IMR-90 (cell line): ENCODE data around the gene KRT6C. TPM values are rescaled to one million over a fixed set of nuclear protein-coding genes. Genes with fewer than 3 reads are reported as not detected.
"Not testable (repeated sequence)": the region's sequence is repeated elsewhere in the genome, so short reads cannot be mapped to it uniquely, and the experiment has no call there.

ENCODE experiments used
- ATAC-seq: fragments of 200-7000 bp; cut with Tn5 transposase; 2 replicates; pipeline ENCODE4 v1.9.1; 2020; ENCODE audit warnings: low read depth, mild to moderate bottlenecking, moderate library complexity
- BruUV-seq: library from RNA; stranded (reverse); fragments of 400-500 nt; replicated peaks from 2 replicates; lab custom pipeline; 2021; lab: Mats Ljungman, UMichigan
- CTCF ChIA-PET: fragments of 300-600 bp; formaldehyde crosslinking; extraction: SDS; loops from one replicate; lab custom pipeline; 2021; ENCODE audit warnings: antibody characterized with exemption; lab: Yijun Ruan, JAX
- POLR2A ChIA-PET: fragments of 300-600 bp; sonication (Branson Sonifier 250); formaldehyde crosslinking; loops from one replicate; lab custom pipeline; 2022; ENCODE audit warnings: antibody characterized with exemption; ENCODE audit not compliant: unreplicated experiment; lab: Charles Lee
- DNase-seq: peaks from one replicate; pipeline ENCODE4 v3.0.0; 2013
- H2AFZ ChIP-seq: replicated peaks from 2 replicates; pipeline ENCODE3; 2013; ENCODE audit warnings: low read length, mild to moderate bottlenecking; ENCODE audit not compliant: poor library complexity
- H2AK5ac ChIP-seq: 2 replicates; pipeline ENCODE4 v1.6.1; 2013; ENCODE audit warnings: low read depth, low read length, inconsistent platforms
- H2AK9ac ChIP-seq: replicated peaks from 2 replicates; pipeline ENCODE3; 2013; ENCODE audit warnings: mild to moderate bottlenecking, low read depth, low read length, moderate library complexity; ENCODE audit not compliant: poor library complexity
- H2BK120ac ChIP-seq: 2 replicates; pipeline ENCODE4 v1.6.1; 2013; ENCODE audit warnings: low read depth, low read length, inconsistent platforms
- H2BK15ac ChIP-seq: 3 replicates; pipeline ENCODE4 v1.6.1; 2013; ENCODE audit warnings: low read depth, low read length, inconsistent platforms
- H2BK20ac ChIP-seq: 2 replicates; pipeline ENCODE4 v1.6.1; 2013; ENCODE audit warnings: low read depth, mild to moderate bottlenecking, inconsistent platforms, low read length, moderate library complexity
- H2BK5ac ChIP-seq: 2 replicates; pipeline ENCODE4 v1.6.1; 2013; ENCODE audit warnings: mild to moderate bottlenecking, low read depth, low read length, inconsistent platforms; ENCODE audit not compliant: poor library complexity, severe bottlenecking
- H3K14ac ChIP-seq: replicated peaks from 2 replicates; pipeline ENCODE4 v1.6.1; 2013; ENCODE audit warnings: low read depth, low read length, inconsistent platforms
- H3K18ac ChIP-seq: 2 replicates; pipeline ENCODE4 v1.6.1; 2013; ENCODE audit warnings: low read depth, low read length, control low read depth
- H3K23ac ChIP-seq: 2 replicates; pipeline ENCODE4 v1.6.1; 2013; ENCODE audit warnings: low read depth, low read length, inconsistent platforms
- H3K27ac ChIP-seq: 2 replicates; pipeline ENCODE4 v1.5.1; 2013; ENCODE audit warnings: mild to moderate bottlenecking, control low read depth, low read length; ENCODE audit not compliant: insufficient read depth
- H3K27me3 ChIP-seq: 2 replicates; pipeline ENCODE4 v1.6.1; 2013; ENCODE audit warnings: low read length; ENCODE audit not compliant: control insufficient read depth, insufficient read depth
- H3K36me3 ChIP-seq: 2 replicates; pipeline ENCODE4 v1.6.1; 2013; ENCODE audit warnings: low read length, mixed read lengths; ENCODE audit not compliant: control insufficient read depth, insufficient read depth
- H3K4ac ChIP-seq: 2 replicates; pipeline ENCODE4 v1.6.1; 2013; ENCODE audit warnings: low read depth, low read length, inconsistent platforms
- H3K4me1 ChIP-seq: 2 replicates; pipeline ENCODE4 v1.6.1; 2013; ENCODE audit warnings: low read length, mixed read lengths; ENCODE audit not compliant: control insufficient read depth, insufficient read depth
- H3K4me2 ChIP-seq: 2 replicates; pipeline ENCODE4 v1.6.1; 2013; ENCODE audit warnings: low read depth, mild to moderate bottlenecking, control low read depth, low read length, moderate library complexity
- H3K4me3 ChIP-seq: 2 replicates; pipeline ENCODE4 v1.5.1; 2013; ENCODE audit warnings: low read depth, mild to moderate bottlenecking, control low read depth, low read length, moderate library complexity; ENCODE audit not compliant: insufficient read depth
- H3K56ac ChIP-seq: 2 replicates; pipeline ENCODE4 v1.6.1; 2013; ENCODE audit warnings: low read length, inconsistent platforms; ENCODE audit not compliant: insufficient read depth; ENCODE audit errors: extremely low read depth
- H3K79me1 ChIP-seq, 2 experiments: 2 replicates each; pipeline ENCODE4 v1.6.1; 2013; ENCODE audit warnings: low read length in 2 of 2, inconsistent platforms in 1 of 2, low read depth in 1 of 2
- H3K9ac ChIP-seq: 2 replicates; pipeline ENCODE4 v1.6.1; 2013; ENCODE audit warnings: low read depth, low read length, control low read depth
- H3K9me1 ChIP-seq: 2 replicates; pipeline ENCODE4 v1.6.1; 2013; ENCODE audit warnings: low read length, inconsistent platforms; ENCODE audit not compliant: insufficient read depth
- H3K9me3 ChIP-seq: 2 replicates; pipeline ENCODE4 v1.6.1; 2013; ENCODE audit warnings: low read length; ENCODE audit not compliant: control insufficient read depth, insufficient read depth
- H4K20me1 ChIP-seq: 2 replicates; pipeline ENCODE4 v1.6.1; 2013; ENCODE audit warnings: low read length, inconsistent platforms; ENCODE audit not compliant: insufficient read depth
- H4K5ac ChIP-seq: 2 replicates; pipeline ENCODE4 v1.6.1; 2013; ENCODE audit warnings: mild to moderate bottlenecking, low read depth, low read length, control low read depth
- H4K8ac ChIP-seq, 2 experiments: 2 replicates each; pipeline ENCODE4 v1.6.1; 2013; ENCODE audit warnings: low read depth in 2 of 2, low read length in 2 of 2, control low read depth in 1 of 2, inconsistent platforms in 1 of 2
- H4K91ac ChIP-seq: 2 replicates; pipeline ENCODE4 v1.6.1; 2013; ENCODE audit warnings: low read depth, low read length, inconsistent platforms; ENCODE audit not compliant: insufficient read depth
- FOS ChIP-seq: fragments of 150-350 bp; IDR thresholded peaks from 2 replicates; pipeline ENCODE4 v1.6.1; 2016; ENCODE audit warnings: low read depth, low read length
- MAFK ChIP-seq: IDR thresholded peaks from 2 replicates; pipeline ENCODE4 v1.6.1; 2012; ENCODE audit warnings: low read depth, low read length, improper control_type of control experiment
- NFE2L2 ChIP-seq: fragments of 150-350 bp; IDR thresholded peaks from 2 replicates; pipeline ENCODE4 v1.6.1; 2016; ENCODE audit warnings: low read depth, mild to moderate bottlenecking, low read length
- RFX5 ChIP-seq: IDR thresholded peaks from 2 replicates; pipeline ENCODE4 v1.8.0; 2012; ENCODE audit warnings: low read depth, mild to moderate bottlenecking, low read length, moderate library complexity
- WGBS, 2 experiments: methylation state at CpG; one replicate each; pipeline versions ENCODE4 v1.1.5 to v1.1.7; 2013; ENCODE audit warnings: missing lambda C conversion rate in 2 of 2; ENCODE audit not compliant: insufficient read length in 1 of 2; ENCODE audit errors: extremely low coverage in 2 of 2; 5-methylcytosine and 5-hydroxymethylcytosine counted together
- dilution Hi-C: fragments of 300-500 bp; cut with HindIII; formaldehyde crosslinking; loops from one replicate; pipeline ENCODE4 v1.14.3; 2018; ENCODE audit warnings: low sequenced_read_pairs; ENCODE audit not compliant: unreplicated experiment
- in situ Hi-C: fragments of 300-500 bp; cut with MboI; formaldehyde crosslinking; loops from 3 replicates; pipeline ENCODE4 v1.14.3; 2019; ENCODE audit warnings: low sequenced_read_pairs, inconsistent platforms, mixed read lengths
- intact Hi-C: fragments of 100-400 bp; cut with micrococcal nuclease; formaldehyde crosslinking; loops from 2 replicates; pipeline ENCODE4 v1.10.0; 2022
- polyA plus RNA-seq, 3 experiments: library from polyadenylated mRNA; depleted of rRNA; stranded (reverse); fragments of >200 nt; gene quantifications; 2 replicates each; pipeline ENCODE4 v1.2.3, GENCODE V29; 2012; ENCODE audit warnings: low replicate concordance in 1 of 3
- total RNA-seq: library from RNA; depleted of rRNA; stranded (reverse); fragments of >200 nt; gene quantifications from 2 replicates; pipeline ENCODE4 v1.2.3, GENCODE V29; 2012

KRT6C gene
- total and polyA plus RNA-seq, 2 of the 4 experiments (the other 2 are of a cell fraction) = not detected

DNA sequence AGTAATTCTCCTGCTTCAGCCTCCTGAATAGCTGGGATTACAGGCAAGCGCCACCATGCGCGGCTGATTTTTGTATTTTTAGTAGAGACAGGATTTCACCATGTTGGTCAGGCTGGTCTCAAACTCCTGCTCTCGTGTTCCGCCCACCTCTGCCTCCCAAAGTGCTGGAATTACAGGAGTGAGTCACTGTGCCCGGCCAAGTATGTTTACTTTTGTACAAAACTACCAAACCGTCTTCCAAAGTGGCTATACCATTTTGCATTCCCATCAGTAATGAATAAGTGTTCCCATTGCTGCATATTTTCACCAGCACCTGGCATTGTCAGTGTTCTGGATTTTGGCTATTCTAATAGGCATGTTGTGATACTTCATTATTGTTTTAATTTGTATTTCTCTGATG lies 27.9 kb upstream of the KRT6C start:
- no peak overlapping the region for H4K5ac ChIP-seq
- no peak overlapping the region for H4K91ac ChIP-seq
- no peak overlapping the region for H2AK5ac ChIP-seq
- H3K27ac ChIP-seq = no peak overlapping the region
- H4K8ac ChIP-seq = no peak overlapping the region
- no peak for TF ChIP-seq FOS
- TF ChIP-seq NFE2L2 = no peak
- no peak for TF ChIP-seq MAFK
- TF ChIP-seq RFX5 = no peak
- no CpG with 5 or more reads among the region's 7 CpGs for WGBS, 2 experiments
- no peak overlapping the region for H2BK5ac ChIP-seq
- in situ Hi-C loops (no loop called here), intact Hi-C loops (no loop called here), dilution Hi-C loops (no loop called here)
- H3K27me3 ChIP-seq = peaks cover 5% of the 10 kb centered on the region
- H3K9ac ChIP-seq = no peak overlapping the region
- no peak overlapping the region for H2AK9ac ChIP-seq
- no peak overlapping the region for H3K4me2 ChIP-seq
- H3K36me3 ChIP-seq = no peaks in the 10 kb centered on the region
- no peak overlapping the region for H3K18ac ChIP-seq
- no peak overlapping the region for H3K4me3 ChIP-seq
- no TSS peak for BruUV-seq
- no peaks in the 10 kb centered on the region for H3K79me1 ChIP-seq
- H3K9me3 ChIP-seq = no peaks in the 10 kb centered on the region
- no peaks in the 10 kb centered on the region for H3K9me1 ChIP-seq
- POLR2A ChIA-PET = no interaction called here
- CTCF ChIA-PET = no interaction called here
- H3K14ac ChIP-seq = no peak overlapping the region
- DNase-seq (no peak), ATAC-seq (no peak)
- no peak overlapping the region for H2BK20ac ChIP-seq
- H3K4ac ChIP-seq = no peak overlapping the region
- no peak overlapping the region for H2AFZ ChIP-seq
- no peak overlapping the region for H2BK120ac ChIP-seq
- no peaks in the 10 kb centered on the region for H4K20me1 ChIP-seq
- H3K56ac ChIP-seq = no peak overlapping the region
- H2BK15ac ChIP-seq = no peak overlapping the region
- no peaks in the 10 kb centered on the region for H3K4me1 ChIP-seq
- H3K23ac ChIP-seq = no peak overlapping the region

DNA sequence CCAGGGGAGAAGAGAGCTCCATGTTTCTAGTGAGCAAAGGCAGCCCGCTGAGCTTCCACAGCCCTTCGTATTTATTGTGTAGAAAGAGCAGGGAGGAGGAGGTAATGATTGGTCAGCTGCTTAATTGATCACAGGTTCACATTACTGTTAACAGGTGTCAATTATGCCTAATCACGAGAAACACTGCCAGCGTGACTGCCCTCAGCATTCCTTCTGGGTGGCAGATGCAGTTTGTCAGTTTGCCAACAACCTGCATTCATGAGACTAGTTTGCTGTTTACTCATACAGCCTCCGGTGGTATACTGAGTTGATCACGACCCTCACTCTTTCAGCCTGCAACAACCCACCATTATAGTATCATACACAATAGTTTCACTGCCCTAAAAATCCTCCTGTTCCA lies 27.0 kb upstream of the KRT6C start:
- POLR2A ChIA-PET = not testable (repeated sequence)

More for the DNA sequence above, 27.0 kb upstream of the KRT6C start:
- intact Hi-C loops, H4K8ac ChIP-seq, CTCF ChIA-PET, in situ Hi-C loops, H3K9me3 ChIP-seq, H2BK15ac ChIP-seq, H3K9ac ChIP-seq, H4K20me1 ChIP-seq, H3K36me3 ChIP-seq, H3K23ac ChIP-seq, H3K4ac ChIP-seq, H3K27ac ChIP-seq, DNase-seq, H3K4me3 ChIP-seq, BruUV-seq, H2BK20ac ChIP-seq, H3K4me1 ChIP-seq, H2AFZ ChIP-seq, H3K18ac ChIP-seq, H3K27me3 ChIP-seq, dilution Hi-C loops, H4K5ac ChIP-seq, H3K9me1 ChIP-seq, H2BK5ac ChIP-seq, H3K79me1 ChIP-seq, H2AK5ac ChIP-seq, H2AK9ac ChIP-seq, ATAC-seq, H4K91ac ChIP-seq, H3K4me2 ChIP-seq, H2BK120ac ChIP-seq, H3K14ac ChIP-seq, H3K56ac ChIP-seq: not testable (repeated sequence)
- 83% methylated on average over 1 of the region's 6 CpGs; no CpG with 5 or more reads in 1 of the 2 experiments for WGBS, 2 experiments
